HepG2 (cell line): Measurements from ENCODE around the gene C2orf81. TPM values are rescaled to one million over a fixed set of nuclear protein-coding genes. Genes with fewer than 3 reads are reported as not detected.

Experiments used
- MYNN ChIP-seq: sonication (generic); formaldehyde crosslinking; IDR thresholded peaks from 2 replicates; pipeline ENCODE4 v1.4.0; 2020; ENCODE audit warnings: mild to moderate bottlenecking, low read depth, missing genetic modification reagents
- NAIF1 ChIP-seq: sonication (generic); formaldehyde crosslinking; IDR thresholded peaks from 2 replicates; pipeline ENCODE4 v1.5.0; 2020; ENCODE audit warnings: mild to moderate bottlenecking, missing genetic modification reagents, borderline replicate concordance
- NFIC ChIP-seq: IDR thresholded peaks from 2 replicates; pipeline ENCODE4 v1.6.1; 2012; ENCODE audit warnings: mild to moderate bottlenecking, low read length, inconsistent platforms
- NFKBIZ ChIP-seq: IDR thresholded peaks from 2 replicates; pipeline ENCODE4 v1.6.1; 2018; ENCODE audit warnings: missing genetic modification reagents, missing compliant biosample characterization
- PRPF4 ChIP-seq: fragments of 200-400 bp; formaldehyde crosslinking; IDR thresholded peaks from 2 replicates; pipeline ENCODE4 v1.6.1; 2016; ENCODE audit warnings: low read length, low read depth; ENCODE audit not compliant: poor library complexity, severe bottlenecking
- SETDB1 ChIP-seq: sonication (generic); formaldehyde crosslinking; IDR thresholded peaks from 2 replicates; pipeline ENCODE4 v1.5.1; 2020; ENCODE audit warnings: missing genetic modification reagents, mild to moderate bottlenecking, borderline replicate concordance
- SIX1 ChIP-seq: sonication (generic); formaldehyde crosslinking; IDR thresholded peaks from 2 replicates; pipeline ENCODE4 v1.4.0; 2020; ENCODE audit warnings: missing genetic modification reagents, borderline replicate concordance
- TBP ChIP-seq: sonication (generic); formaldehyde crosslinking; IDR thresholded peaks from 2 replicates; pipeline ENCODE4 v1.5.0; 2020; ENCODE audit warnings: missing genetic modification reagents
- TOPORS ChIP-seq: sonication (generic); formaldehyde crosslinking; IDR thresholded peaks from 2 replicates; pipeline ENCODE4 v1.8.0; 2023; ENCODE audit warnings: mild to moderate bottlenecking, missing genetic modification reagents
- ZFP36 ChIP-seq: fragments of 150-350 bp; IDR thresholded peaks from 2 replicates; pipeline ENCODE4 v1.6.1; 2018; ENCODE audit warnings: borderline replicate concordance, low read length, low read depth; ENCODE audit not compliant: partially characterized antibody
- ZNF441 ChIP-seq: sonication (generic); formaldehyde crosslinking; IDR thresholded peaks from 2 replicates; pipeline ENCODE4 v1.7.0; 2021; ENCODE audit warnings: missing genetic modification reagents, borderline replicate concordance
- ZNF720 ChIP-seq: sonication (generic); formaldehyde crosslinking; IDR thresholded peaks from 2 replicates; pipeline ENCODE4 v1.4.0; 2020; ENCODE audit warnings: missing genetic modification reagents
- ZNF761 ChIP-seq: sonication (generic); formaldehyde crosslinking; conservative IDR thresholded peaks from 2 replicates; pipeline ENCODE4 v1.4.0; 2020; ENCODE audit warnings: mild to moderate bottlenecking, missing genetic modification reagents
- ZNF772 ChIP-seq: sonication (generic); formaldehyde crosslinking; IDR thresholded peaks from 2 replicates; pipeline ENCODE4 v1.5.0; 2020; ENCODE audit warnings: mild to moderate bottlenecking, missing genetic modification reagents
- ZSCAN20 ChIP-seq: sonication (generic); formaldehyde crosslinking; IDR thresholded peaks from 2 replicates; pipeline ENCODE4 v1.4.0; 2020; ENCODE audit warnings: missing genetic modification reagents, mild to moderate bottlenecking, borderline replicate concordance
- polyA plus RNA-seq, 8 experiments: library from polyadenylated mRNA; depleted of rRNA in 3 of 8; stranded (reverse) in 7 of 8; unstranded in 1 of 8; fragments of >200 nt; fragmentation: Illumina TruSeq in 4 of 8; extraction: Trizol in 4 of 8; gene quantifications; 2 replicates each; pipeline versions ENCODE4 v1.2.1 to v1.2.3, GENCODE V29; 2011 to 2016; ENCODE audit warnings: low read depth in 4 of 8, missing spikeins in 1 of 8, mixed read lengths in 1 of 8; ENCODE audit not compliant: insufficient read depth in 1 of 8
- total RNA-seq, 5 experiments: library from RNA; depleted of rRNA; stranded (reverse); fragments of >200 nt; fragmentation: Illumina TruSeq; extraction: Trizol; gene quantifications; 2 replicates each; pipeline ENCODE4 v1.2.3, GENCODE V29; 2016; ENCODE audit warnings: low read depth in 1 of 5
- TF ChIP-seq, protein P1 (sequence below): sonication (generic); formaldehyde crosslinking; IDR thresholded peaks from 2 replicates; pipeline ENCODE4 v1.4.0; 2020; ENCODE audit warnings: missing genetic modification reagents
- TF ChIP-seq, protein P2 (sequence below): IDR thresholded peaks from 2 replicates; pipeline ENCODE4 v1.6.1; 2012; ENCODE audit warnings: low read depth, low read length, improper control_type of control experiment
- TF ChIP-seq, protein P3 (sequence below): sonication (generic); formaldehyde crosslinking; IDR thresholded peaks from 2 replicates; pipeline ENCODE4 v1.4.0; 2020; ENCODE audit warnings: mild to moderate bottlenecking, missing genetic modification reagents
- TF ChIP-seq, protein P4 (sequence below): sonication (generic); formaldehyde crosslinking; IDR thresholded peaks from 2 replicates; pipeline ENCODE4 v1.4.0; 2020; ENCODE audit warnings: missing genetic modification reagents
- TF ChIP-seq, protein P5 (sequence below): sonication (generic); formaldehyde crosslinking; IDR thresholded peaks from 2 replicates; pipeline ENCODE4 v1.5.0; 2020; ENCODE audit warnings: missing genetic modification reagents

The C2orf81 gene
- total and polyA plus RNA-seq, 2 of the 13 experiments (the other 11 are each of a cell fraction or from before 2014, with no cell fraction given) = 0.15 to 0.17 TPM

DNA sequence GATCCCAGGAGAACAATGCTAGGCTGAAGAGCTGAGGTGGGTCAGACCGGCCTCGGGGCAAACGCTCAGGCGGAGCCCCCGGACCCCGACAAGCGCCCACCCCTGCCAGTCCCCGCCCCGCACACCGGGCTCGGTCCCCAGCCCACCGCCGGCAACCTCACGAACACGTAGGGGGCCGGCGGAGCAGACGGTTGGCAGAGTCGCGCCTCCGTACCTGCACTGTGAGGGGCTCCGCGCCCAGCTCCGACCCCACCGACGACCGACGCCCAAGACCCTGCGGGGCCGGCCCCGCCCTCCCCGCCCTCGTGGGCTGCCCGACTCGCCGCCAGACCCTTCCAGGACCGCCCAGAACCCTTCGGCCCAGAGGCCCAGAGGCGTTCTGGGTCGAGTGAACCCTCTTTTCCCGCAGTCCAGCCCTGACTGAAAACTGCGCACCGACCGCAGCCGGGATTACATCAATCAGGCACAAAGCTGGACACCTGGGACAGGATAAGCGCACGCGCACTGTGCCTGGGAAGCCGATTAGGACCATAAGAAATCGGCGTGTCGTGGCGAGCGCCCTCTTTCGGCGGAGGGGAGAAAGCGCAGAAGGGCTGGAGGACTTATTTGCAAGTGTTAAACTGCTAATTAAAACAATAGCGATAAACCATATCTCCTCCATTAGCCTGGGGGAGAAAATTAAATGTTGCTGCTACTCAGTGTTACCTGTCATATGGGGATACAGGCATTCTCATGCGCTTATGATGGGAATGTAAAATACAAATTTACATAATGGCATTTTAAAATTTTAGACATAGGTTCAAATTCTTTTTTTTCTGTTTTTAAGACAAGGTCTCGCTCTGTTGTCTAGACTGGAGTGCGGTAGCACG lies 29.6 kb downstream of the C2orf81 start (continued):
- TF ChIP-seq, protein P1, sequence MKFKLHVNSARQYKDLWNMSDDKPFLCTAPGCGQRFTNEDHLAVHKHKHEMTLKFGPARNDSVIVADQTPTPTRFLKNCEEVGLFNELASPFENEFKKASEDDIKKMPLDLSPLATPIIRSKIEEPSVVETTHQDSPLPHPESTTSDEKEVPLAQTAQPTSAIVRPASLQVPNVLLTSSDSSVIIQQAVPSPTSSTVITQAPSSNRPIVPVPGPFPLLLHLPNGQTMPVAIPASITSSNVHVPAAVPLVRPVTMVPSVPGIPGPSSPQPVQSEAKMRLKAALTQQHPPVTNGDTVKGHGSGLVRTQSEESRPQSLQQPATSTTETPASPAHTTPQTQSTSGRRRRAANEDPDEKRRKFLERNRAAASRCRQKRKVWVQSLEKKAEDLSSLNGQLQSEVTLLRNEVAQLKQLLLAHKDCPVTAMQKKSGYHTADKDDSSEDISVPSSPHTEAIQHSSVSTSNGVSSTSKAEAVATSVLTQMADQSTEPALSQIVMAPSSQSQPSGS = peak; percentile 79; the same call in 1 of the 2 replicates
- TF ChIP-seq ZNF441 (CRISPR knock-in tag) = peak; percentile 11; the same call in 1 of the 2 replicates
- no peak for TF ChIP-seq SETDB1
- TF ChIP-seq, protein P2, sequence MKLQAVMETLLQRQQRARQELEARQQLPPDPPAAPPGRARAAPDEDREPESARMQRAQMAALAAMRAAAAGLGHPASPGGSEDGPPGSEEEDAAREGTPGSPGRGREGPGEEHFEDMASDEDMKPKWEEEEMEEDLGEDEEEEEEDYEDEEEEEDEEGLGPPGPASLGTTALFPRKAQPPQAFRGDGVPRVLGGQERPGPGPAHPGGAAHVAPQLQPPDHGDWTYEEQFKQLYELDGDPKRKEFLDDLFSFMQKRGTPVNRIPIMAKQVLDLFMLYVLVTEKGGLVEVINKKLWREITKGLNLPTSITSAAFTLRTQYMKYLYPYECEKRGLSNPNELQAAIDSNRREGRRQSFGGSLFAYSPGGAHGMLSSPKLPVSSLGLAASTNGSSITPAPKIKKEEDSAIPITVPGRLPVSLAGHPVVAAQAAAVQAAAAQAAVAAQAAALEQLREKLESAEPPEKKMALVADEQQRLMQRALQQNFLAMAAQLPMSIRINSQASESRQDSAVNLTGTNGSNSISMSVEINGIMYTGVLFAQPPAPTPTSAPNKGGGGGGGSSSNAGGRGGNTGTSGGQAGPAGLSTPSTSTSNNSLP = peak; percentile 91
- TF ChIP-seq, protein P3, sequence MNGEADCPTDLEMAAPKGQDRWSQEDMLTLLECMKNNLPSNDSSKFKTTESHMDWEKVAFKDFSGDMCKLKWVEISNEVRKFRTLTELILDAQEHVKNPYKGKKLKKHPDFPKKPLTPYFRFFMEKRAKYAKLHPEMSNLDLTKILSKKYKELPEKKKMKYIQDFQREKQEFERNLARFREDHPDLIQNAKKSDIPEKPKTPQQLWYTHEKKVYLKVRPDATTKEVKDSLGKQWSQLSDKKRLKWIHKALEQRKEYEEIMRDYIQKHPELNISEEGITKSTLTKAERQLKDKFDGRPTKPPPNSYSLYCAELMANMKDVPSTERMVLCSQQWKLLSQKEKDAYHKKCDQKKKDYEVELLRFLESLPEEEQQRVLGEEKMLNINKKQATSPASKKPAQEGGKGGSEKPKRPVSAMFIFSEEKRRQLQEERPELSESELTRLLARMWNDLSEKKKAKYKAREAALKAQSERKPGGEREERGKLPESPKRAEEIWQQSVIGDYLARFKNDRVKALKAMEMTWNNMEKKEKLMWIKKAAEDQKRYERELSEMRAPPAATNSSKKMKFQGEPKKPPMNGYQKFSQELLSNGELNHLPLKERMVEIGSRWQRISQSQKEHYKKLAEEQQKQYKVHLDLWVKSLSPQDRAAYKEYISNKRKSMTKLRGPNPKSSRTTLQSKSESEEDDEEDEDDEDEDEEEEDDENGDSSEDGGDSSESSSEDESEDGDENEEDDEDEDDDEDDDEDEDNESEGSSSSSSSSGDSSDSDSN = peak; percentile 72; the same call in 1 of the 2 replicates
- 0 out of 2 replicates have a peak, but pooled peaks have one; percentile 57 for TF ChIP-seq SIX1 (CRISPR knock-in tag)
- TF ChIP-seq ZNF720 (CRISPR knock-in tag) = no peak
- peak; percentile 64; the same call in 1 of the 2 replicates for TF ChIP-seq TOPORS
- no peak for TF ChIP-seq ZNF761 (CRISPR knock-in tag)
- TF ChIP-seq NFKBIZ (CRISPR knock-in tag) = 0 out of 2 replicates have a peak, but pooled peaks have one; percentile 11
- TF ChIP-seq, protein P4, sequence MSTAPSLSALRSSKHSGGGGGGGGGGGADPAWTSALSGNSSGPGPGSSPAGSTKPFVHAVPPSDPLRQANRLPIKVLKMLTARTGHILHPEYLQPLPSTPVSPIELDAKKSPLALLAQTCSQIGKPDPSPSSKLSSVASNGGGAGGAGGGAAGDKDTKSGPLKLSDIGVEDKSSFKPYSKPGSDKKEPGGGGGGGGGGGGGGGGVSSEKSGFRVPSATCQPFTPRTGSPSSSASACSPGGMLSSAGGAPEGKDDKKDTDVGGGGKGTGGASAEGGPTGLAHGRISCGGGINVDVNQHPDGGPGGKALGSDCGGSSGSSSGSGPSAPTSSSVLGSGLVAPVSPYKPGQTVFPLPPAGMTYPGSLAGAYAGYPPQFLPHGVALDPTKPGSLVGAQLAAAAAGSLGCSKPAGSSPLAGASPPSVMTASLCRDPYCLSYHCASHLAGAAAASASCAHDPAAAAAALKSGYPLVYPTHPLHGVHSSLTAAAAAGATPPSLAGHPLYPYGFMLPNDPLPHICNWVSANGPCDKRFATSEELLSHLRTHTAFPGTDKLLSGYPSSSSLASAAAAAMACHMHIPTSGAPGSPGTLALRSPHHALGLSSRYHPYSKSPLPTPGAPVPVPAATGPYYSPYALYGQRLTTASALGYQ (CRISPR knock-in tag) = peak; percentile 66; the same call in 1 of the 2 replicates
- TF ChIP-seq, protein P5, sequence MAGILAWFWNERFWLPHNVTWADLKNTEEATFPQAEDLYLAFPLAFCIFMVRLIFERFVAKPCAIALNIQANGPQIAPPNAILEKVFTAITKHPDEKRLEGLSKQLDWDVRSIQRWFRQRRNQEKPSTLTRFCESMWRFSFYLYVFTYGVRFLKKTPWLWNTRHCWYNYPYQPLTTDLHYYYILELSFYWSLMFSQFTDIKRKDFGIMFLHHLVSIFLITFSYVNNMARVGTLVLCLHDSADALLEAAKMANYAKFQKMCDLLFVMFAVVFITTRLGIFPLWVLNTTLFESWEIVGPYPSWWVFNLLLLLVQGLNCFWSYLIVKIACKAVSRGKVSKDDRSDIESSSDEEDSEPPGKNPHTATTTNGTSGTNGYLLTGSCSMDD (CRISPR knock-in tag) = no peak
- no peak for TF ChIP-seq NFIC
- TF ChIP-seq MYNN (CRISPR knock-in tag) = no peak
- TF ChIP-seq NAIF1 = no peak
- TF ChIP-seq ZSCAN20 (CRISPR knock-in tag) = no peak
- TF ChIP-seq PRPF4 = no peak
- TF ChIP-seq ZNF772 (CRISPR knock-in tag) = no peak
- peak; percentile 89; the same call in 1 of the 2 replicates for TF ChIP-seq TBP (CRISPR knock-in tag)
- TF ChIP-seq ZFP36 = peak; percentile 44
